ENCODE measurements around the gene STYXL1. TPM values are rescaled to one million over a fixed set of nuclear protein-coding genes. Genes with fewer than 3 reads are reported as not detected.
"Not testable (repeated sequence)": the region's sequence is repeated elsewhere in the genome, so short reads cannot be mapped to it uniquely, and the experiment has no call there.

Gene STYXL1
- total RNA-seq, 1 experiment from 2014 or later = 30.5 TPM

GRCh38 chr7:76052681-76053080, 4.9 kb upstream of the STYXL1 start:
- DNase-seq; H3K9ac ChIP-seq (ENCODE audit: low read length); H2AFZ ChIP-seq (ENCODE audit: low read length); H3K27me3 ChIP-seq (ENCODE audit: low read length); H3K9me3 ChIP-seq (ENCODE audit: low read length); H3K4me3 ChIP-seq (ENCODE audit: low read length); H3K27ac ChIP-seq (ENCODE audit: low read length); H3K4me2 ChIP-seq (ENCODE audit: low read depth, low read length, poor library complexity, severe bottlenecking); H3K9me2 ChIP-seq (replicated peaks; ENCODE audit: insufficient read depth, low read length): not testable (repeated sequence)
- Histone ChIP-seq H4K20me1 (ENCODE audit: insufficient read depth, low read depth, low read length) (peaks cover 42% of the 10 kb centered on the region), H3K79me2 (ENCODE audit: low read length) (peaks cover 79% of the 10 kb centered on the region), H3K4me1 (ENCODE audit: low read length) (peaks cover 14% of the 10 kb centered on the region), H3K36me3 (ENCODE audit: insufficient read depth, low read length) (peaks cover 16% of the 10 kb centered on the region)

- Histone ChIP-seq H3K4me2 (ENCODE audit: low read depth, low read length, poor library complexity, severe bottlenecking) (no peak overlapping the region), H3K9me3 (ENCODE audit: low read length) (no peaks in the 10 kb centered on the region), H2AFZ (ENCODE audit: low read length) (no peak overlapping the region), H3K36me3 (ENCODE audit: insufficient read depth, low read length) (peaks cover 10% of the 10 kb centered on the region; the same call in 1 of the 2 replicates), H3K9ac (ENCODE audit: low read length) (no peak overlapping the region), H3K27ac (ENCODE audit: low read length) (no peak overlapping the region), H3K9me2 (replicated peaks; ENCODE audit: insufficient read depth, low read length) (no peaks in the 10 kb centered on the region), H4K20me1 (ENCODE audit: insufficient read depth, low read depth, low read length) (peaks cover 38% of the 10 kb centered on the region), H3K4me3 (ENCODE audit: low read length) (no peak overlapping the region), H3K79me2 (ENCODE audit: low read length) (peaks cover 88% of the 10 kb centered on the region), H3K27me3 (ENCODE audit: low read length) (no peaks in the 10 kb centered on the region), H3K4me1 (ENCODE audit: low read length) (peaks cover 17% of the 10 kb centered on the region)
- DNase-seq = no peak
Observed at GRCh38 chr7:76051840-76052239, 4.0 kb upstream of the STYXL1 start.

GRCh38 chr7:76050545-76050944, 2.7 kb upstream of the STYXL1 start:
- no peak overlapping the region for H3K4me2 ChIP-seq (ENCODE audit: low read depth, low read length, poor library complexity, severe bottlenecking)
- peaks cover 38% of the 10 kb centered on the region for H4K20me1 ChIP-seq (ENCODE audit: insufficient read depth, low read depth, low read length)
- no peak overlapping the region for H2AFZ ChIP-seq (ENCODE audit: low read length)
- H3K9me2 ChIP-seq (replicated peaks; ENCODE audit: insufficient read depth, low read length) = no peaks in the 10 kb centered on the region
- DNase-seq = no peak
- H3K9me3 ChIP-seq (ENCODE audit: low read length) = no peaks in the 10 kb centered on the region
- no peak overlapping the region for H3K9ac ChIP-seq (ENCODE audit: low read length)
- H3K27ac ChIP-seq (ENCODE audit: low read length) = no peak overlapping the region
- peaks cover 24% of the 10 kb centered on the region for H3K4me1 ChIP-seq (ENCODE audit: low read length)
- peaks cover 7% of the 10 kb centered on the region; the same call in 1 of the 2 replicates for H3K36me3 ChIP-seq (ENCODE audit: insufficient read depth, low read length)
- H3K4me3 ChIP-seq (ENCODE audit: low read length) = no peak overlapping the region
- H3K27me3 ChIP-seq (ENCODE audit: low read length) = no peaks in the 10 kb centered on the region
- H3K79me2 ChIP-seq (ENCODE audit: low read length) = peaks cover 97% of the 10 kb centered on the region

- peak overlapping the region; percentile 99 for H3K4me3 ChIP-seq (ENCODE audit: low read length)
- H4K20me1 ChIP-seq (ENCODE audit: insufficient read depth, low read depth, low read length) = peaks cover 26% of the 10 kb centered on the region
- peak overlapping the region; percentile 99 for H3K9ac ChIP-seq (ENCODE audit: low read length)
- H3K79me2 ChIP-seq (ENCODE audit: low read length) = peaks cover 98% of the 10 kb centered on the region
- H3K4me2 ChIP-seq (ENCODE audit: low read depth, low read length, poor library complexity, severe bottlenecking) = peak overlapping the region; percentile 83
- H3K27ac ChIP-seq (ENCODE audit: low read length) = peak overlapping the region; percentile 83; the same call in 1 of the 2 replicates
- H3K36me3 ChIP-seq (ENCODE audit: insufficient read depth, low read length) = peaks cover 7% of the 10 kb centered on the region; the same call in 1 of the 2 replicates
- H3K9me3 ChIP-seq (ENCODE audit: low read length) = no peaks in the 10 kb centered on the region
- no peak for DNase-seq
- no peaks in the 10 kb centered on the region for H3K27me3 ChIP-seq (ENCODE audit: low read length)
- H3K9me2 ChIP-seq (replicated peaks; ENCODE audit: insufficient read depth, low read length) = no peaks in the 10 kb centered on the region
- H3K4me1 ChIP-seq (ENCODE audit: low read length) = peaks cover 29% of the 10 kb centered on the region
- no peak overlapping the region for H2AFZ ChIP-seq (ENCODE audit: low read length)
Observed at GRCh38 chr7:76049295-76049694, 1.5 kb upstream of the STYXL1 start.

- Histone ChIP-seq H3K4me1 (ENCODE audit: low read length) (peaks cover 29% of the 10 kb centered on the region), H3K9me2 (replicated peaks; ENCODE audit: insufficient read depth, low read length) (no peaks in the 10 kb centered on the region), H3K4me3 (ENCODE audit: low read length) (peak overlapping the region; percentile 99), H2AFZ (ENCODE audit: low read length) (no peak overlapping the region), H3K9ac (ENCODE audit: low read length) (peak overlapping the region; percentile 99), H3K4me2 (ENCODE audit: low read depth, low read length, poor library complexity, severe bottlenecking) (peak overlapping the region; percentile 83), H3K27me3 (ENCODE audit: low read length) (no peaks in the 10 kb centered on the region), H3K9me3 (ENCODE audit: low read length) (no peaks in the 10 kb centered on the region), H3K27ac (ENCODE audit: low read length) (peak overlapping the region; percentile 83), H3K79me2 (ENCODE audit: low read length) (peaks cover 98% of the 10 kb centered on the region), H3K36me3 (ENCODE audit: insufficient read depth, low read length) (0 out of 2 replicates have a peak, but pooled peaks cover 4% of the 10 kb centered on the region), H4K20me1 (ENCODE audit: insufficient read depth, low read depth, low read length) (peaks cover 20% of the 10 kb centered on the region)
- DNase-seq = peak; percentile 75
Observed at GRCh38 chr7:76048668-76048988, 828 bp upstream of the STYXL1 start.

GRCh38 chr7:76047305-76047810, 442 bp downstream of the STYXL1 start:
- Histone ChIP-seq H3K9me3 (ENCODE audit: low read length) (no peaks in the 10 kb centered on the region), H3K9me2 (replicated peaks; ENCODE audit: insufficient read depth, low read length) (no peaks in the 10 kb centered on the region), H3K27ac (ENCODE audit: low read length) (no peak overlapping the region), H3K4me3 (ENCODE audit: low read length) (peak overlapping the region; percentile 99), H4K20me1 (ENCODE audit: insufficient read depth, low read depth, low read length) (peaks cover 16% of the 10 kb centered on the region; the same call in 1 of the 2 replicates), H3K27me3 (ENCODE audit: low read length) (no peaks in the 10 kb centered on the region), H3K36me3 (ENCODE audit: insufficient read depth, low read length) (0 out of 2 replicates have a peak, but pooled peaks cover 4% of the 10 kb centered on the region), H3K4me1 (ENCODE audit: low read length) (peaks cover 29% of the 10 kb centered on the region), H3K9ac (ENCODE audit: low read length) (peak overlapping the region; percentile 99), H2AFZ (ENCODE audit: low read length) (0 out of 2 replicates have a peak overlapping the region, but pooled peaks have one; percentile 25), H3K79me2 (ENCODE audit: low read length) (peaks cover 94% of the 10 kb centered on the region), H3K4me2 (ENCODE audit: low read depth, low read length, poor library complexity, severe bottlenecking) (peak overlapping the region; percentile 83)
- DNase-seq = peak; percentile 54

GRCh38 chr7:76044375-76044865, 3.4 kb downstream of the STYXL1 start:
- Histone ChIP-seq H3K9ac (ENCODE audit: low read length) (no peak overlapping the region), H2AFZ (ENCODE audit: low read length) (no peak overlapping the region), H3K4me2 (ENCODE audit: low read depth, low read length, poor library complexity, severe bottlenecking) (no peak overlapping the region), H3K27ac (ENCODE audit: low read length) (no peak overlapping the region), H3K36me3 (ENCODE audit: insufficient read depth, low read length) (0 out of 2 replicates have a peak, but pooled peaks cover 4% of the 10 kb centered on the region), H3K9me3 (ENCODE audit: low read length) (no peaks in the 10 kb centered on the region), H3K9me2 (replicated peaks; ENCODE audit: insufficient read depth, low read length) (no peaks in the 10 kb centered on the region), H4K20me1 (ENCODE audit: insufficient read depth, low read depth, low read length) (peaks cover 5% of the 10 kb centered on the region; the same call in 1 of the 2 replicates), H3K4me1 (ENCODE audit: low read length) (peaks cover 21% of the 10 kb centered on the region), H3K79me2 (ENCODE audit: low read length) (peaks cover 75% of the 10 kb centered on the region), H3K27me3 (ENCODE audit: low read length) (no peaks in the 10 kb centered on the region), H3K4me3 (ENCODE audit: low read length) (no peak overlapping the region)
- DNase-seq = no peak

GRCh38 chr7:76040126-76040525, 7.7 kb downstream of the STYXL1 start:
- Histone ChIP-seq H3K27me3 (ENCODE audit: low read length) (no peaks in the 10 kb centered on the region), H3K36me3 (ENCODE audit: insufficient read depth, low read length) (no peaks in the 10 kb centered on the region), H3K9ac (ENCODE audit: low read length) (no peak overlapping the region), H3K4me3 (ENCODE audit: low read length) (no peak overlapping the region), H3K4me1 (ENCODE audit: low read length) (peaks cover 3% of the 10 kb centered on the region; the same call in 1 of the 2 replicates), H3K4me2 (ENCODE audit: low read depth, low read length, poor library complexity, severe bottlenecking) (no peak overlapping the region), H3K27ac (ENCODE audit: low read length) (no peak overlapping the region), H3K9me2 (replicated peaks; ENCODE audit: insufficient read depth, low read length) (no peaks in the 10 kb centered on the region), H3K79me2 (ENCODE audit: low read length) (peaks cover 34% of the 10 kb centered on the region), H2AFZ (ENCODE audit: low read length) (no peak overlapping the region), H4K20me1 (ENCODE audit: insufficient read depth, low read depth, low read length) (no peaks in the 10 kb centered on the region), H3K9me3 (ENCODE audit: low read length) (no peaks in the 10 kb centered on the region)
- no peak for DNase-seq
